Measurements from ENCODE around the gene ERBB4.

DNA sequence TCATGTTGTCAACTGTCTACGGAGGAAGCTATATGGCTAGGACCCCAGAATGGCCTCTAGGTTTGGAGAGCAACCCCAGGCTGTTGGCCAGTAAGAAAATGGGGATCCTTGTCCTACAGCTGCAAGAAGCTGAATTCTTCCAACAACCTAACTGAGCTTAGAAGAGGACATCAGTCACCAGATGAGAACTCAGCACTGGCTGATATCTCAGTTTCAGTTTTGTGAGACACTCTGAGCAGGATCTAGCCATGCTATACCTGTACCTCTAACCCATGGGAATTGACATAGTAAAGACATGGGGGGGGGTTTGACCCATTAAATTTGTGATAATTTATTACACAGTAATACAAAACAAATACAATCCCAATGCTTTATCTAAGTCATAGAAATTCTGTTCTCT is 312.5 kb downstream of the ERBB4 start:
- TF ChIP-seq, protein P1, sequence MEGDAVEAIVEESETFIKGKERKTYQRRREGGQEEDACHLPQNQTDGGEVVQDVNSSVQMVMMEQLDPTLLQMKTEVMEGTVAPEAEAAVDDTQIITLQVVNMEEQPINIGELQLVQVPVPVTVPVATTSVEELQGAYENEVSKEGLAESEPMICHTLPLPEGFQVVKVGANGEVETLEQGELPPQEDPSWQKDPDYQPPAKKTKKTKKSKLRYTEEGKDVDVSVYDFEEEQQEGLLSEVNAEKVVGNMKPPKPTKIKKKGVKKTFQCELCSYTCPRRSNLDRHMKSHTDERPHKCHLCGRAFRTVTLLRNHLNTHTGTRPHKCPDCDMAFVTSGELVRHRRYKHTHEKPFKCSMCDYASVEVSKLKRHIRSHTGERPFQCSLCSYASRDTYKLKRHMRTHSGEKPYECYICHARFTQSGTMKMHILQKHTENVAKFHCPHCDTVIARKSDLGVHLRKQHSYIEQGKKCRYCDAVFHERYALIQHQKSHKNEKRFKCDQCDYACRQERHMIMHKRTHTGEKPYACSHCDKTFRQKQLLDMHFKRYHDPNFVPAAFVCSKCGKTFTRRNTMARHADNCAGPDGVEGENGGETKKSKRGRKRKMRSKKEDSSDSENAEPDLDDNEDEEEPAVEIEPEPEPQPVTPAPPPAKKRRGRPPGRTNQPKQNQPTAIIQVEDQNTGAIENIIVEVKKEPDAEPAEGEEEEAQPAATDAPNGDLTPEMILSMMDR (IDR thresholded peaks at IDR 0.05): no peak
- TF ChIP-seq POLR2A (IDR thresholded peaks at IDR 0.05): no peak

Data from esophagus squamous epithelium (tissue), 4 donors.